ENCODE measurements around the gene ATL2.
"Not testable (repeated sequence)": the region's sequence is repeated elsewhere in the genome, so short reads cannot be mapped to it uniquely, and the experiment has no call there.

The ATL2 gene

DNA sequence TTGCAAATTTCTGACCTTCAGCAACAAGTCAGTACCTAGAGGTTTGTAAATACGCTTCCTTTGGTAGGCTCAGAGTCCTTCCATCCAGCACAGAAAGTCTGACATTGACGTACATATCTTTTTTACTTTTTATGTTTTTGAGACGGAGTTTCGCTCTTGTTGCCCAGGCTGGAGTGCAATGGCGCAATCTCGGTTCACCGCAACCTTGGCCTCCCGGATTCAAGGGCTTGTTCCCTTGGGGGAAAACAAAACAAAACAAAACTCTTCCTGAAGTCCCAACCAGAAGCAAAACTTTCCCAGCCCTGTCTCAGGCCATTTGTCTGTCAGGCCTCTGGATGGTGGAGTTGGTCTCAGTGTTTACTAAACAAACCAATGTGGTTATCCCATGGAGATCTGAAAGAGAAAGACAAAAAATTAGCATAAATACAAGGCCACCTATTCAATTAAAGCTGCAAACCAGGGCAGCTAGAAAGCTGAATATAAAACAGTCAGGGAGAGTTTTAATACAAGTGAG lies 29.6 kb upstream of the ATL2 start:
- Mint-ChIP-seq H3K9me3 (no peaks in the 10 kb centered on the region), H3K36me3 (ENCODE audit: low read depth) (no peaks in the 10 kb centered on the region), H3K4me3 (no peak overlapping the region), H3K27ac (no peak overlapping the region), H3K4me1 (no peaks in the 10 kb centered on the region), H3K27me3 (peaks cover 3% of the 10 kb centered on the region)
- no peak for ATAC-seq
- no peak for DNase-seq

DNA sequence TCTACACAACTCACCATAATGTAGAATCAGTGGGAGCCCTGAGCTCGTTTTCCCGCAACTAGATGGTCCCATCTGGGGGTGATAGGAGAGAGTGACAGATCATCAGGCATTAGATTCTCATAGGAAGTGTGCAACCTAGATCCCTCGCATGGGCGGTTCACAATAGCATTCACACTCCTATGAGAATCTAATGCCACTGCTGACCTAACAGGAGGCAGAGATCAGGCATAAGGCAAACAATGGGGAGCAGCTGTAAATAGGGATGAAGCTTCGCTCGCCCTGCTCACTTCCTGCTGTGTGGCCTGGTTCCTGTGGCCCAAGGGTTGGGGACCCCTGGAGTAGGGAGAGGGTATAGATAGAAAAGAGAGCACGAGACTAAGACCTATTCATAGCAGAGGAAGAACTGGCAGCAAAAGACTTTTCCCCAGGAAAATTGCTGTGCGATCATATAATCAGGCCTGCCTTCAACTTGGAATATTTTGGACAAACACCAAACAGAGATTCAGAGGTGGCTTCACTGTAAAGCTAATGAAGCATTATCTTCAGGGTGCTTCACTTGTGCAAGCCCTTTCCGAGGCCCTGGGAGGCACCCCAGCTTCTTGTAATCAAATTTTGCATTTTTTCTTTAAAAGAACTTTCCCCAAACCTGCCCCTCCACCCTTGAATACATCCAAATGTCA lies 29.0 kb upstream of the ATL2 start:
- no peak for ATAC-seq
- Mint-ChIP-seq H3K27me3 (peaks cover 3% of the 10 kb centered on the region), H3K4me1 (no peaks in the 10 kb centered on the region), H3K27ac (no peak overlapping the region), H3K36me3 (ENCODE audit: low read depth) (no peaks in the 10 kb centered on the region), H3K9me3 (no peaks in the 10 kb centered on the region), H3K4me3 (no peak overlapping the region)
- DNase-seq, result no peak

DNA sequence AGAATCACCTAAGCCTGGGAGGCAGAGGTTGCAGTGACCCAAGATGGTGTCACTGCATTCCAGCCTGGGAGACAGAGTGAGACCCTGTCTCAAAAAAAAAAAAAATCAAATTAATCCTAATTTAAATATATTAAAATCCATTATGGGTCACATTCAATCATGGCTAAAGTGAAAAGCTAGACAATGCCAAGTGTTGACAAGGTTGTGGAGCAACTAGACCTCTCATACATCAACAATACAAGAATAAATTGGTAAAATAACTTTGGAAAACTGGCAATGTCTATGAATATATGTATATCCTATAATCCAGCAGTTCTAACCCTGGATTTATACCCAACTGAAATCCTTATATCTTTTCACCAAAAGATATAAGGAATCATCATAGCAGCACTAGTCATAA lies 23.4 kb upstream of the ATL2 start:
- no peak overlapping the region for H3K4me3 Mint-ChIP-seq
- DNase-seq (no peak), ATAC-seq (no peak)
- H3K36me3 Mint-ChIP-seq (ENCODE audit: low read depth), result no peaks in the 10 kb centered on the region
- H3K9me3 Mint-ChIP-seq, result no peaks in the 10 kb centered on the region
- no peak overlapping the region for H3K27ac Mint-ChIP-seq
- H3K27me3 Mint-ChIP-seq, result no peaks in the 10 kb centered on the region
- peaks cover 3% of the 10 kb centered on the region for H3K4me1 Mint-ChIP-seq

DNA sequence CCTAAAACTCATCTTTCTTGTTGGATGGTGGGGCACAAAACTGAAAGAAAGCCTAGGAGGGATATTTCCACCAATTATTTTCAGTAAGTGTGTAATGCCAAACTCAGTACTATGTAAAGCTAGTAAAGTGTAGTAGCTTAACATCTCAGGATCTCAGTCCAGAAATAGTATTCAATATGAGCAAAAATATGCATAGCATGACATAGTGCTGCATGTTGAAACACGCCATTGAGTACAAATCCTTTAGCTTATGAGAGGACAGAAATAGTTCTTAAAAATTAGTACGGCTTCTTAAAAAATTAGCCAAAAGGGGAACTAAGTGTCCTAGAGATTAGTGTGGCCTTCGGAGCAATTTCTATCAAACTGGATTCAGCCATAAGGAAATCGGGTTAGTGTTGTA lies 21.7 kb upstream of the ATL2 start:
- no peak overlapping the region for H3K4me3 Mint-ChIP-seq
- no peak for DNase-seq
- H3K36me3 Mint-ChIP-seq (ENCODE audit: low read depth), result no peaks in the 10 kb centered on the region
- peaks cover 4% of the 10 kb centered on the region for H3K27me3 Mint-ChIP-seq
- peaks cover 16% of the 10 kb centered on the region for H3K4me1 Mint-ChIP-seq
- H3K27ac Mint-ChIP-seq, result no peak overlapping the region
- H3K9me3 Mint-ChIP-seq, result no peaks in the 10 kb centered on the region
- ATAC-seq, result no peak

DNA sequence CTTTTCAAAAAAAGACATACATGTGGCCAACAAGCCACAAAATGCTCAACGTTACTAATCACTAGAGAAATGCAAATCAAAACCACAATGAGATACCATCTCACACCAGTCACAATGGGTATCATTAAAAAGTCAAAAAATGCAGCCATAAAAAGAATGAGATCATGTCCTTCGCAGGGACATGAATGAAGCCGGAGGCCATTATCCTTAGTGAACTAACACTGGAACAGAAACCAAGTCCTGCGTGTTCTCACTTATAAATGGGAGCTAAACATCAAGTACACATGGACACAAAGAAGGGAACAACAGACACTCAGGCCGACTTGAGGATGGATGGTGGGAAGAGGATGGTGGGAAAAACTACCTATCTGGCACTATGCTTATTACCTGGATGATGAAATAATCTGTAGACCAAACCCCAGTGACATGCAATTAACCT lies 17.8 kb upstream of the ATL2 start:
- Mint-ChIP-seq H3K4me1 (peaks cover 16% of the 10 kb centered on the region), H3K27ac (no peak overlapping the region), H3K27me3 (peaks cover 8% of the 10 kb centered on the region), H3K9me3 (no peaks in the 10 kb centered on the region), H3K36me3 (ENCODE audit: low read depth) (no peaks in the 10 kb centered on the region), H3K4me3 (no peak overlapping the region)
- DNase-seq (no peak), ATAC-seq (peak; percentile 71)

DNA sequence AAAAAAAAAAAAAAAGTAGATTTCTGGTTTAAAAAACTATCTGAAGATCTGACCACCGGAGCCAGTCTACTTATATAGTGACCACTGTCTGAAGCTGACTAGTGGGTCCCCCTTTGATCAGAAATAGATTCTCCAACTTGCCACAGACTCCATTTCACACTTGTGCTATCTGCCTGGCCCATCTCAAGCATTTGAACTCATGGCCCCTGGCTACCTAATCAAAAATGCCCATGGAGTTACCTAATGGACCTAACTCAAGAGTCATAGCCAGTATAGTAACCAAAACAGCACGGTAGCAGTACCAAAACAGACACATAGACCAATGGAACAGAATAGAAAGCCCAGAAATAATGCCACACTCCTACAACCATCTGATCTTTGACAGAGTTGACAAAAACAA lies 17.0 kb upstream of the ATL2 start:
- DNase-seq (no peak), ATAC-seq (no peak)
- H3K4me1 Mint-ChIP-seq, result peaks cover 17% of the 10 kb centered on the region
- no peaks in the 10 kb centered on the region for H3K36me3 Mint-ChIP-seq (ENCODE audit: low read depth)
- H3K27me3 Mint-ChIP-seq, result peaks cover 8% of the 10 kb centered on the region
- H3K27ac Mint-ChIP-seq, result no peak overlapping the region
- no peak overlapping the region for H3K4me3 Mint-ChIP-seq
- H3K9me3 Mint-ChIP-seq, result no peaks in the 10 kb centered on the region

DNA sequence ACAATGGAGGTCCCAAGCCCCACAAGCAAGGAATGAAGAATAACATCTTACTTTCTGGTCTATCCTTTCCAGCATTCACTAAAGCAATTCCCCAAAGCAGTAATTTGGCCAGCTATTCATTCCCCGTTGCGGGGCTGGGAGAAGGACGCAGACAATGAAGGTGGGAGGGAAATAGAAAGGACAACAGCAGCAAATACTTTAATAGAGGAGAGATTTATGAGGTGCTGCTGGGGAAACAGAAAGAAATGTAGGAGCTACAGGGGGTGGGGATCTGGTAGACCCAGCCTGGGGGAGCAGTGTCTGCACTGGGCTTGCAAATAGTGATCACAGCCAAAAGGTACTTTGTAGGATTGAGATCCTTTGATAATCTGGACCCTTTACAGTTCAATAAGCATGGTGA lies 13.9 kb upstream of the ATL2 start:
- ATAC-seq (no peak), DNase-seq (no peak)
- Mint-ChIP-seq H3K4me1 (peaks cover 33% of the 10 kb centered on the region), H3K27ac (no peak overlapping the region), H3K27me3 (peaks cover 8% of the 10 kb centered on the region), H3K9me3 (no peaks in the 10 kb centered on the region), H3K4me3 (no peak overlapping the region), H3K36me3 (ENCODE audit: low read depth) (no peaks in the 10 kb centered on the region)

DNA sequence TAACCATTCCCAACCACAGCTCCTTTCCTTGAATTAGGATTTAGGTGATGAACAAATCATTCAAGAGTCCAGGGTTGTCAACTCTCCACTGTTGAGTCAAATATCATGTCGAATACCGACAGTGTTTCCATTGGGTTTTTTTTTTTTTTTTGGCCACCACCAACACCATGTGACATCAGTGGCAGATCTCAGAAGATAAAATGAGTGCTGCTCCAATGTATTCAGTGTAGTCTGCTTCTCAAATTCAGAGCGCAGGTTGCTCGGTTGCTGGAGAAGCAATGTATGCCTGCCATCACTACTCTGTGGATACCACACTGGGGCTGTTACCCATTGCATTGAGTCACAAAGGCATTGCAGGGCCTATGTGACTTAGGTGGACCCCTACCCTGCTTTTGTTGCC lies 10.8 kb upstream of the ATL2 start:
- Mint-ChIP-seq H3K4me3 (no peak overlapping the region), H3K4me1 (peaks cover 20% of the 10 kb centered on the region), H3K9me3 (no peaks in the 10 kb centered on the region), H3K36me3 (ENCODE audit: low read depth) (no peaks in the 10 kb centered on the region), H3K27me3 (peaks cover 3% of the 10 kb centered on the region), H3K27ac (peak overlapping the region; percentile 62)
- DNase-seq (no peak), ATAC-seq (peak; percentile 64)

DNA sequence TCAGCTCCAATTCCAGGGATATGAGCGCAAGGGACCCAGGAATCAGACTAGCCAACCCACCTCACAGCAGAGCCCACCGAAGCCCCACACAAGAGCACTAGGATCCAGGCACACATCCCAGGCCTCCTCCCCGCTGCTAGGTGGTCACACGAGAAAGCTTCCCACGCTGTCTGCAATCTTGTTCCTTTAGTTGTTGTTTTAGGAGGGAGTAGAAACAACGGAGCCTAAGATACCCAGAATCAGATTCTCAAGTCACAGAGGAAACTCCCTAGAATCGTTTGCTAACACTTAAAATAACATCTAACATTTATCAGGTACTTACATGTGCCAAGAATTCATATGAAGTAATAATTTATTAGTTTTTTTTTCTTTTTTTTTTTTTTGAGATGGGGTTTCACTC lies 9.7 kb upstream of the ATL2 start:
- Mint-ChIP-seq H3K27me3 (peaks cover 3% of the 10 kb centered on the region), H3K9me3 (no peaks in the 10 kb centered on the region), H3K4me1 (peaks cover 21% of the 10 kb centered on the region), H3K36me3 (ENCODE audit: low read depth) (no peaks in the 10 kb centered on the region), H3K4me3 (no peak overlapping the region), H3K27ac (no peak overlapping the region)
- ATAC-seq, result no peak
- no peak for DNase-seq

DNA sequence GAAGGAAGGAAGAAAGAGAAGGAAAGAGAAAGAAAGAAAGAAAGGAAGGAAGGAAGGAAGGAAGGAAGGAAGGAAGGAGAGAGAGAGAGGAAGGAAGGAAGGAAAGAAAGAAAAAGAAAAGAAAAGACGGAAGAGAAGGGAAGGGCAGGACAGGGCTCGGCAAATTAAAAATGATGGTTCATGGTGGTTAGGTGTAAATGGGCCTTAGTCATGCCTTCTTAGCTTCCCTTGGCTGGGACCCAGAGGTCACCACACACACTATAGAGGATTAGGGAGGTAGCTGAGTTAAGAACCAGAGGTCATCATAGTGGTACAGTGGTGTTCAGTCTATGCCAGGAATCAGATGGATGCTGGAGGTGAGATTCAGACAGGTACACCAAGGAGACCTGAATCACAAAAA lies 9.3 kb upstream of the ATL2 start:
- H3K27ac Mint-ChIP-seq, result no peak overlapping the region
- H3K27me3 Mint-ChIP-seq, result peaks cover 3% of the 10 kb centered on the region
- H3K4me3 Mint-ChIP-seq, result no peak overlapping the region
- H3K9me3 Mint-ChIP-seq, result no peaks in the 10 kb centered on the region
- H3K4me1 Mint-ChIP-seq, result peaks cover 25% of the 10 kb centered on the region
- ATAC-seq (no peak), DNase-seq (no peak)
- H3K36me3 Mint-ChIP-seq (ENCODE audit: low read depth), result no peaks in the 10 kb centered on the region

DNA sequence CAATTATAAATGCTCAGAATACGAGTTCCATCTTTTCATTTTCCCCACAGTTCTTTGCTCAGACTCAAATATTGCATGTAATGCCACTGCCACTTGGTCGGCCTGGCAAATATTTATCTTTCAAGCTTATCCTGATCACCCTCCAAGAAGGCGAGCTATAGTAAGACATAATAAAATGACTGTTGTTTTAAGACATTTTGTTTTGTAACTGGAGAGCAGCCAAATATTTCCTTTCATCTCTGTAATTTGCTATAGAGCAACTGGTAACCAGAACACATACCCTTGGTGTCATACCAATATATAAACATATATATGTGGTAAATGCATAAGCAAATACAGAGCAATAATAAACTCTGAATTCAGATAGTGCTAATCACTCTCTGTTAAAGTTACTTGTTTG lies 7.3 kb upstream of the ATL2 start:
- H3K9me3 Mint-ChIP-seq, result no peaks in the 10 kb centered on the region
- no peak overlapping the region for H3K4me3 Mint-ChIP-seq
- no peak for DNase-seq
- peaks cover 38% of the 10 kb centered on the region for H3K4me1 Mint-ChIP-seq
- H3K27ac Mint-ChIP-seq, result no peak overlapping the region
- ATAC-seq, result no peak
- no peaks in the 10 kb centered on the region for H3K36me3 Mint-ChIP-seq (ENCODE audit: low read depth)
- H3K27me3 Mint-ChIP-seq, result no peaks in the 10 kb centered on the region

DNA sequence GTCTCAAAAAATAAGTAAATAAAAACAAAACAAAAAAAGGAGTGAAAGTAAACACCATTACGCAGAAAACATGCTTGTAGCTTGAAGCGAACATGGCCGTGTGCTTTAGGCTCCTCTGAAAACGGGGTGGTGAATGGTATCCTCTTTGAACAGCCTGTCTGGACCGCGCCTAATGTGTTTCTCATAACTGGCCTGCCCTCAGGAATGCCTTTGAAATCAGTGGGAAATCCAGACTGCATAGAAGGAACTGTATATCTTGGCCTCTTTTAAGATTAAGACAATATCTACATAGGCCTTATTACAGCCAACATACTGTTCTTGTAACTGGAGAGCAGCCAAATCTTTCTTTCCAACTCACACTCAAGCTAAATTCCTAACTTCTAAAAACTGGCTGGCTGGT lies 6.7 kb upstream of the ATL2 start:
- H3K4me3 Mint-ChIP-seq; ATAC-seq; H3K27me3 Mint-ChIP-seq; H3K27ac Mint-ChIP-seq; H3K36me3 Mint-ChIP-seq (ENCODE audit: low read depth); H3K9me3 Mint-ChIP-seq; DNase-seq: not testable (repeated sequence)
- peaks cover 37% of the 10 kb centered on the region for H3K4me1 Mint-ChIP-seq

DNA sequence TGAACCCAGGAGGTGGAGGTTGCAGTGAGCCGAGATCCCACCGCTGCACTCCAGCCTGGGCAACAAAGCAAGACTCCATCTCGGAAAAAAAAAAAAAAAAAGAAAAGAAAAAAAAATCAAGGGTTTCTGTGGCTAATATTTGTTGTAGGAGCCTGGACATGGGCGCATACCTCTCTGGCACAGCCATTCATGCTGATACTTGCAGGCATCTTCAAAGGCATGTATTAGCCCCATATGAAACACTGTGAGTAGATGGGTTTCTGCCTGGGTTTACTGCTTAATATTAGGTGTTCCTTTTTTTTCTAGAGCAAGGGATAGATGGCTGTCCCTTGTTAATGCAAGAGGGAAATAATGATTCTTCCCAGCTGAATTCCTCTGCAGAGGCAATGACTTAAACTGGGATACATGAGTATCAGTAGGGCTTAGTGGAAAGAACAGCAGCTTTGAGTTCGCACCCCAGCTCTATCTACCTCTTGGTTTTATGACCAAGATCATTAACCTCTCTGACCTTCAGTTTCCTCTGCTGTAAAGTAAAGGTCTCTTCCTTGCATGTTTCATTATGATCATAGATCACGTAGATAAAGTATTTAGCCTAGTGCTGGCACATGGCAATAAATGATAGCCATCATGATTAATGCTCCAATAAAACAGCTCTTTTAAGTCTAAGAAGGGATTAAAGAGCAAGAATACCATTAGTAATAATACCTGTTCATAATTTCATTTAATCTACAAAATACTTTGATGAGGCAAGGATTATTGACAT lies 4.5 kb upstream of the ATL2 start:
- DNase-seq, result no peak
- Mint-ChIP-seq H3K27me3 (no peaks in the 10 kb centered on the region), H3K27ac (no peak overlapping the region), H3K36me3 (ENCODE audit: low read depth) (no peaks in the 10 kb centered on the region), H3K4me1 (peaks cover 32% of the 10 kb centered on the region), H3K9me3 (no peaks in the 10 kb centered on the region), H3K4me3 (no peak overlapping the region)
- ATAC-seq, result no peak

DNA sequence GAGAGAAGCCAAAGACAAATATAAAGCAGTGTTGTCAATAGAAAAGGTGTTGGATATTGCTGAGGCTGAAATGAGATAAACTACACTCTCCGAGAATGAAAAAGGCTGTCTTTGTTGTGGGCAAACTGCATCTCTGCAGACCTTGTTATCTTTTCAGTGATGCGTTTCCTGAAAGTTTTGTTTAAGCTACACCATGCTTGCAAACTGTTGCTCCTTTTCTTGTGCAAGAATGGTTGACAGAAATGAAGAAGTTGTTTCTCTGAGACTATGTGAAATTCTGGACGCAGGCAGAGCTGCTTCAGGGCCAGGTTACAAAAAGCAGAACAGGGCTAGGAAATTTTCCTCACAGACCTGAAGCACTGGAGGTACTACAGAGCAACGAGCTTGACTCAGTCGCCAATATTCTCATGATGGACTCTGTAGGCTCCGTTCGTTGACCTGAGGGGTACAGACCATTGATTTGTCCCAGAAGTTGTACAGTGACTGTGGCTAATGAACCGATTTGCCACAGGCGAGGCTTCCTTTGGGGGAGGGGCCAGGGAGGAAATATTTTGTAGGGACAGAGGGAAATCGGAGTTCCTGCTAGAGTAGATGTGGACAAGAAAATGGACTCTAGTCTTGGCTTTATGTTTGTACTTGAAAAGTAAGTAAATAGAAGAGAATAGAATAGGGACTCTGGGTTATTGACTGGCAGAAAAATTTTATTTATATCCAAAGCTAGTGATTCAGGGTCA lies 3.5 kb upstream of the ATL2 start:
- ATAC-seq (no peak), DNase-seq (no peak)
- Mint-ChIP-seq H3K9me3 (no peaks in the 10 kb centered on the region), H3K36me3 (ENCODE audit: low read depth) (peaks cover 4% of the 10 kb centered on the region), H3K4me3 (no peak overlapping the region), H3K27ac (no peak overlapping the region), H3K4me1 (peaks cover 37% of the 10 kb centered on the region), H3K27me3 (no peaks in the 10 kb centered on the region)
